Renal cortical epithelial cell (primary cell): ENCODE measurements around the gene CCNL2. TPM values are rescaled to one million over a fixed set of nuclear protein-coding genes. Genes with fewer than 3 reads are reported as not detected.
"Not testable (repeated sequence)": the region's sequence is repeated elsewhere in the genome, so short reads cannot be mapped to it uniquely, and the experiment has no call there.

Experiments
- DNase-seq: peaks from one replicate; pipeline ENCODE4 v3.0.0-alpha.2; 2011; ENCODE audit warnings: low read depth
- total RNA-seq: library from RNA; depleted of rRNA; stranded (reverse); fragments of >200 nt; gene quantifications from 2 replicates; pipeline ENCODE4 v1.2.3, GENCODE V29; 2014

The CCNL2 gene
- total RNA-seq, 1 donor from 2014 or later, result 155 TPM

DNA sequence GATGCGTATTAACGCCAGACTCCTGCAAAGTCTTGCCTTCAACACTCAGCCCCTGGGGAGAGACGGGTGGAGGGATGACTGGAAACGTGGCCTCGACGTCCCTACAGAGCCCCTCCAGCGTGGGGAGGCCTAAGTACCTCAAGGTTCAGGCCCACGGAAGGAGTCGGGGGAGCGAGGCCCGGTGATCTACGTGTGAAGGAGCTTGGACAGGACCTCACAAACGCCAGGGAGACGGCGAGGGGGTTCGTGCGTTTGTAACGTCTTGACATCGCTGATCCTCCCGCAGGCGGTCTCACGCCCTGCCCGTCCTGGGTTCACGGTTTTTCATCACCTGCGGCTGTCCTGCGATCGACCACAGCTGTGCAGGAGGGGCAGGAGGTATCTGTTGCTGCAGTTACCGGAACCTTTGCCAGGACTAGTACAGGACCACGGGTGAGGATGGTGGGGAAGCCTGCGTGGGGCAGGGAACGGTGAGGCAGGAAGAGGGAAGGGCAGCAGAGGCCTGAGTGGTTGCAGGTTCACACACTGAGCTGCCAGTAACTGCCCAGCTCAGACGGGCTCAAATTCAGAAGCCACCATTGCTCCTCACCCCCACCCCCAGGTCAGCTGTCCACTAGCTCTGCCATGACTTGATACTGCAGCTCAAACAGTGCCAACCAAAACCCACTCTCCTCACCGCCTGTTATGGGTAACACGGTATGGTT lies 889 bp upstream of the CCNL2 start:
- no peak for DNase-seq

DNA sequence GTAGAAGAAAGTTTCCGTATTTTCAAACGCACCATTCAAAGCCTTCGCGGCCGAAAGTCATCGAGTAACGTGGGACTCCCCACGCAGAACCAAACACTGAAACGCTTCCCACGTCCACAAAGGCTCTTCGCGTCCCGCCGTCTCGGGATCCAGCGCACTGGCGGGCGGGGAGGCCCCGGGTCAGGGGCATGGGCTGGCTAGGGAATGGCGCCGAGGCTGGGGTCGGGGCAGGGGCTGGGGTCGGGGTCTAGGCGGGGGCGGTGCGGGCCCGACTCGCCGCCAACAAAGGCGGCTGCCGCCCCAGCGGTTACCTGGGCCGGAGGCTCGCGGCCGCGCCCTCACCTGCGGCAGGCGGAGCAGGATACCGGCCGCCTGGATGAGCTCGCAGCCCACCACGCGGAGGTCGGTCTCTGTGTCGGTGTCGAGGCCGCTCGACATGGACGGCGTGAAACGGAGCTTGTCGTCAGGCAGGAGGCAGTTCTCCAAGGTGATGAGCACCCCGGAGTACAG lies 403 bp downstream of the CCNL2 start:
- no peak for DNase-seq

DNA sequence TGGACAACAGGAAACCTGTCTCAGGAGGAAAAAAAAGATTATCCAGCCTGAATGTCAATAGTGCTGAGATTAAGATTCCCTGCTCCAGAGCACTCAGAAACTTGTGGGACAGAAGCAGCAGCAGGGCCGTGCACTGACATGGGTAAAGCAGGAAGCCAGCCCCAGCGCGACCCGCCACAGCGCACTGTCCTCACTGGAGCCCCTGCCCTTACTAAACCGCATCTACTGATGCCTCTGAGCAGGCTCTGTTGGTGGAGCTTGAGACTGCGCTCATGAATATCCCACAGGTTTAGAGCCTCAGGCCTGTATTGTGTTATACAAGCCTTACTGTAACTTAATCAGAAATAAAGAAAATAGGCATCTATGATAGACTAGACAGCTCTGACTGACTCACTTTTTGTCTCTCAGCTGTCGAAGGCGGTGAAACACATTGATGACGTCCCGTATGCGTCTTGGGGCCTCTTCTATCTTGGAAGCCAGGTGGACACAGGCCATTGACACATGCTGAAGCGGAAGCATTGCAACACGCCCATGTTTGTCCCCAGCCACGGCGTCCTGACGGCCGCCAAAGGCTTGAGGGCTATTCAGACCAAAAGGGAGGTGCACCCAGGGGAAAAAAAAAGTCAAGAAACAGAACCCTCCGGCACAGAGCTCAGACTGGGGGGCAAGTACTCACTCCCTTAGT lies 1.2 kb downstream of the CCNL2 start:
- no peak for DNase-seq

DNA sequence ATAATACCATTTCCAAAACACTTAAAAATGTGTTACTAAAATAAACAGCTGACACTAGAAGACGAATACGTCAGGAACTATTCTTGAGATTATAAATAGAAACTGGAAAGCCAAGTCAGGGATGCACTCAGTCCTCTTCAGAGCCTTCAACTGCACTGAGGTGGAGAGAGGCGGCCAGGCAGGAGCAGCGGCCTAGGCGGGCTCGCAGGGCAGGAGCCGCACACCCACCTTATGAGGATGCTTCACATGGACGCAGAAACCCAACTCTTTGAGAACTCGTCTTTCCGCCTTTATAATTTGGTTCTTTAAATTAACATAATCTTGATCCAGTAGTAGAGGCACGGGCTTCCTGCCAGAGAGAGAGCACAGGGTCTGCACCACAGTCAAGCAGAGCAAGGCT lies 4.0 kb downstream of the CCNL2 start:
- DNase-seq, result no peak

DNA sequence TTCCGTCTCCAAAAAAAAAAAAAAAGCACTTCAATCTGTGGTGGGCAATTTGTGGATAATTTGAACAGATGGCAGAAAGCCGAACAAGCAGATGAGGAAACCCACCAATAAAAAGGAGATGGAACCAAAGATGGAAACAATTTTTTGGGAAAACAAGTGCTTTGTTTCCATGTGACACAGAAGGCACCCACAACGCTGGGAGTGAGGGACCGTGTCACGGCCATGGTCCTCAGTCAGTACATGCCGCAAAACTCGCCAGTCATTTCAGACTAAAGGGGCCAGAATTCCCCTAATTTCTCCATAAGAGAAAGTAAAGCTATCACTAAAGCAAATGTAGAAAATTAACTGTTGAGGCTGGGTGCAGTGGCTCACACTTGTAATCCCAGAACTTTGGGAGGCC lies 5.0 kb downstream of the CCNL2 start:
- no peak for DNase-seq

DNA sequence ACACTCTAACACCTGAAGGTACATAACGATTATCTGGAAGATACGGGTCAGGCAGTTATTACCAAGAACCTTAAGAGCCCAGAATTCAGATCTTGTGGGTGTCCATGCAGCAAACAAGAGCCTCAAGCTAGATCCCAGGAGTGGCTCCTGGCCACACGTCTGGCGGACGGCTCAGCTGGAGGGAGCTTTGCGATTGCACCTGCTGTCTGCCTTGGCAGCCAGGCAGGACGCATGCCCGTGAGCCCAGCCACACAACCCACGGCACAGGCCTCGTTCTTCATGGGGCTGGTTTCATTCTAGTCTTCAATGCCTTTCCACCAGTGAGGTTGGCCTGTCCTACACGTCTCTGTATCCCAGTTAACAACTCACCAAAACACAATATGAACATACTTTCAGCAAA lies 5.7 kb downstream of the CCNL2 start:
- DNase-seq, result no peak

DNA sequence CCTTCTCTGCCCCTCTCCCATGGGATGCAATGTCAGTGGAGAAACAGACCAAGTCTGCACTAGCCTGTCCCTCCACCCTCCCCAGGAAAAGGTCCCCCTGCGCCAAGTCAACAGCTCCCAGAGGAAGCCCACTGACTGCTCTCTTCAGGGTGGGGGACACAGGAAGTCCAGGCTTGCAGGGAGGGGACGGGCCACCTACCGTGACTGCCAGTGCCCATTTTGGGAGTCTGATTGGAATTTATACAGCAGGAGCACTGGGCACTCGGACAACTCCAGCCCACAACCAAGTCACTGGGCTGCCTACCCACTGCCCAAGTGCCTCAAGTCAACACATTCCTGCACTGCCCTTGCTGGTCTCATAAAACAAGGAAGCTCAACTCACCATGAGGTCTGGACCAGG lies 6.1 kb downstream of the CCNL2 start:
- no peak for DNase-seq

DNA sequence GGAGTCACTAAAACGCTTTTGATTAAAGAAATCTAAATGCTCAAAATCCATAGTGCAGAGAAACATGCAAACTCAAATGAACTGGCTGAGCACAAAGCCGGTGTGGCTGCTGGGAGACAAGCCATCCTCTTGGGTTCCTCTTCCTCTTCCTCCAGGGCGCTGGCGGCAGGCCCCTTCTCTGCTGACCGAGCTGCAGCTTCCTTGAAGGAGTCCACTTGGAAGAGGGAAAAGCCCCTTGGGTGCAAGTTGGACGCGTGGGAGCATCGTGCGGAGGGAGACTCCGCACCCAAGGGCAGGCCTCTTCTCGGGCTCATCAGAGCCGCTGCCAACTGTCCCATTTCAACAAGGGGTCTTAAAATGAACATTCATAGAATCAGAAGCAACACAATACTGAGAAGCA lies 7.9 kb downstream of the CCNL2 start:
- no peak for DNase-seq

DNA sequence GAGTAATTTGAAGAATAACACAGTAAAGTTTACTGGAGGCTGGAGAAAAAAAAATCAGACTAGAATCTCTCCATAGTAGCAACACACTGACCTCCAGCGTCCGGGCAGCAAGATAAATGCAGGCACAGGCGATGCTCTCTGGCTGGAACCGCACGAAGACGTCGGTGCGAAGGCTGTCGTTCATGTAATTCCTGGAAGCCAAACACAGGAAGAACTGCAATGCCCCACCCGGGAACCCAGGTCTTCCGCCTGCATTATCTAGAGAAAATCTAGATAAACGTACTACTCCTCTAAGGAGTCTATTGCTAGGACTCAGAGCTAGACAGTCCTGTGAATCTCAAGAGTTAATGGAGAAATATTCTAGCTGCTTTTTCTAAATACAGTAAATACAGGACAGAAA lies 8.5 kb downstream of the CCNL2 start:
- no peak for DNase-seq

DNA sequence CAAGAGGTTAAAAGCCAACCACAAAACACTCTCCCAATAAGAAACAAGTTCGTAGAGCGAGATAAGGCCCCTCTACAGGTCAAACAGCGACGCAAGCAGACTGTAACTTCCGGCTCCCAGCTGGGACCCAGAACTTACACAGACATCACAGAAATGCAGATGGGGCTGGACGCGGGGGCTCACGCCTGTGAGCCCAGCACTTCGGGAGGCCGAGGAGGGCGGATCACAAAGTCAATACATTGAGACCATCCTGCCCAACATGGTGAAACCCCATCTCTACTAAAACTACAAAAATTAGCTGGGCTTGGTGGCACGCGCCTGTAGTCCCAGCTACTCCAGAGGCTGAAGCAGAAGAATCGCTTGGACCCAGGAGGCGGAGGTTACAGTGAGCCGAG lies 11.1 kb downstream of the CCNL2 start:
- DNase-seq, result no peak

DNA sequence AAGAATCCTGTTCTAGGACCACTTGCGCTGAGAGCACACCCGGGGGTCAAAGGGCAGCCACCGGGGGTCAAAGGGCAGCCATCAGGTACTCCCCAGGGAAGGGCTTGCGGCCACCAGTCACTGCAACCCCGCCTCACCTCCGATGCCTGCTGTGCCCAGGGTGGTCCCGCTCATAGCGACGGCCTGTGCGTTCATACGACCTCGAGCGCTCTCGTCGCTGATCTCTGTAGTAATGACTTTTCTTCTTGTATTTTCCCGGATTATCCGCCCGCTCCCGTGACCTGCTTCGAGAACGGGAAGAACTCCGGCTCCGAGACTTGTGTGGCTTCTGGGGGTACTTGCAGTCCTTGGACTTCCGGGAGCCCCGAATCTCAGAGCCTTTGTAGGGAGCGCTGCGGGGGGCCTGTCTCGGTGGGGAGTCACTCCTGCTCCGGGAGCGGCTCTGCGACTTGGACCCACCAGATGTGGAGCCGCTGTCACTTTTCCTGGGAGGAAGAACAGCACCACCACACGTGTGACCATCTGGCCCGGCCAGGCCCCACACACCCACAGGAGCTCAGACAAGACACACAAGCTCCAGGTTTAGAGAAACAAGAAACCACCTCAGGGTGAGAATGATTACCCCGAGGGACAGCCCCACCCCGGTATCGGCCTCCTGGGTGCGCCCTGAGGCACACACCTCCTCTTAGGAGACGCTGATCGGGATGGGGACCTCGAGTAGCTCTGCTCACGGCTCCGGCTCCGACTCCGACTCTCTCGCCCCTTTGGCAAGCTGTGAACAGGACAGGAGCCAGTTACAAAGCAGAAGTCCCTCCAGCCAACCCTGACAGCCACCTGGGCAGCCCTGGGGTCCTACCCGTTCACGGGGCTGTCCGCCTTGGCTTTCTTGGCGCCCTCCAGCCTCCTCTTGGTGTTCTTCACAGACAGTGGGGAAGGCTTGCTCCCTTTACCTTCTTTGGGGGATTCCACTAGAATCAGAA lies 11.7 kb downstream of the CCNL2 start:
- DNase-seq, result no peak

DNA sequence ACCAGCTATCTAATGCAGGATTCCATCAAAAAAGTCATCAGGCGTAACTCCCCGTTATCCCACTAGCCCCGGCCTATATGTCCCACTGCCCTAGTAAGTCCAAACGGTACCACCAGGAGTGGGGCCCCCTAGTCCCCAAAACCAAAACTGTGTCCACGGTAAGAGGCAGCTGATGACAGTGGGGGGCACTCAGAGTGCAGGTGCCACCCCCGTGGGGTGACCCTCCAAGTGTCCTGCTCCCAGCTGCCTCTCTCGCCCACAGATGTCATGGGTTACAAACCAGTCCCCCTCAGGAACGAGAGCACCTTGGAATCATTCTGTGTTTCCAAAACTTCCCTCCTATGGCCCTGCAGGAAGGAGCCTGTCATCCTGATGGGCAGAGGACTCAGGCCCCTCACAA lies 13.2 kb downstream of the CCNL2 start:
- no peak for DNase-seq

DNA sequence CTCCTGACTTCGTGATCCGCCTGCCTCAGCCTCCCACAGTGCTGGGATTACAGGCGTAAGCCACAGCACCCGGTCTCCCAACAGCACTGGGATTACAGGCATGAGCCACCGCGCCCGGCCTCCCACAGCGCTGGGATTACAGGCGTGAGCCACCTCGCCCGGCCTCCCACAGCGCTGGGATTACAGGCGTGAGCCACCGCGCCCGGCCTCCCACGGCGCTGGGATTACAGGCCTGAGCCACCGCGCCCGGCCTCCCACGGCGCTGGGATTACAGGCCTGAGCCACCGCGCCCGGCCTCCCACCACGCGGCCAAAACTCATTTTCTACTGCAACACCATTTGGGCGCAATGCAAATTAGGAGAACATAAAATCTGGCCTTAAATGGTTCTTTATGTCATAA lies 13.8 kb downstream of the CCNL2 start:
- DNase-seq, result not testable (repeated sequence)

DNA sequence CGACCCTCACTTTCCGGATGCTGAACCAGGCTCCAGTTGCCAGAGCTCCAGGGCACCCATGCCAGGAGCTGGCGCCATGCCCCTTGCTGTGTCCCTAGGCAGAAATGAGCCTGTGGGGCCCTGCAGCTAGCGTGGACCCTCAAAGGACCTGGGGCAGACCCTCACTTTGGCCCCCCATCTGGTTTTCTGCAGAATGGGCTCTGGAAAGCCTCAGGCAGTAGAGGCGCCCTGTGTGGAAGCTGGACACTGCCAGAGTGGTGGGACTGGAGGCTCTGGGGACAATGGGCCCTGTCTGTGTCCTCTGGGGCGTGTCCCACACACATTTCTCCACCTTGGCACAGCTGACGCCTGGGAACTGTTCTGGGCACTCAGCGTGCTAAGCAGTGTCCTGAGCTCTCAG lies 17.8 kb downstream of the CCNL2 start:
- DNase-seq, result no peak

DNA sequence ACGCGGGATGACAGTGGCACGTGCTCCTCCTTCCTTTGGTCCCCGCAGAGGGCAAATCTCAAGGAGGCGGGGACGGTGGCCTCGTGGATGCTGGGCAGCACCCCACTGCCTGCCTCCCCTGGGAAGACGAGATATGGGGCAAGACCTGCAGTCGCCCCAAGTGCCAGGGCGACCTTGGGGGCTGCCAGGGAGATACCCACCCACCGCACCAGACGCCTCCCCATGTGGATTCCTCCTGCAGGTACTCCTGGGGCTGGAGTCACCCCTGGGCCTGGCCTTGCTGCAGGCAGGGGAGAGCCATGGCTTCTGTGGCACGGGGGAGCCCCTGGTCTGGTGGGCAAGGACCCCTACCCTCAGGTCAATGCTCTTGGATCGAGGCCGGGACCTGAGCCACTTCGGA lies 18.3 kb downstream of the CCNL2 start:
- no peak for DNase-seq

DNA sequence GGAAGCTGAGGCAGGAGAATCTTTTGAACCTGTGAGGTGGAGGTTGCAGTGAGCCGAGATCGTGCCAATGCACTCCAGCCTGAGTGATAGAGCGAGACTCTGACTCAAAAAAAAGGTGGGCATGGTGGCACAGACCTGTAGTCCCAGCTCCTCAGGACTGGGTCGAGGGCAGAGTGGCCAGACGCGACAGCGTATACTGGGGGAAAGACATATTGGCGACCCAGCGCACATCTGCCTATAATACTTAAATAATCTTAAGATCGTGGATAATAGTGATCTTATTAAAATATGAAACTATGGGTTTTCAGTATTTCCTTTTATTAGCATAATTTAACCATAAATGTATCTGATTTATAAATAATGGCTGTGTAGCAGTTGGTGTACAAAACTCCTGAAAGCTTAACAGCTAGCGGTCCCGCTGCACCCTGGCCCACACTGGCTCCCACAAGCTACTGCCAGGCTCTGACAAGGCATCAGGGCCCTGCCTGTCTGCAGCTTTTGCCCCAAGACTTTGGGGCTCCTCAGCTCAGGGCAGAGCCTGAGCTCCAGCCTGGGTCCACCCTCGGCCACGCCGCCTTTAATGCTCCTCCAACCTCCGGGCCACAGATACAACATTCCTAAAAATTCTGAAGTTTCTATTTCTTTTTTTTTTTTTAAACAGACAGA lies 21.5 kb downstream of the CCNL2 start:
- no peak for DNase-seq

DNA sequence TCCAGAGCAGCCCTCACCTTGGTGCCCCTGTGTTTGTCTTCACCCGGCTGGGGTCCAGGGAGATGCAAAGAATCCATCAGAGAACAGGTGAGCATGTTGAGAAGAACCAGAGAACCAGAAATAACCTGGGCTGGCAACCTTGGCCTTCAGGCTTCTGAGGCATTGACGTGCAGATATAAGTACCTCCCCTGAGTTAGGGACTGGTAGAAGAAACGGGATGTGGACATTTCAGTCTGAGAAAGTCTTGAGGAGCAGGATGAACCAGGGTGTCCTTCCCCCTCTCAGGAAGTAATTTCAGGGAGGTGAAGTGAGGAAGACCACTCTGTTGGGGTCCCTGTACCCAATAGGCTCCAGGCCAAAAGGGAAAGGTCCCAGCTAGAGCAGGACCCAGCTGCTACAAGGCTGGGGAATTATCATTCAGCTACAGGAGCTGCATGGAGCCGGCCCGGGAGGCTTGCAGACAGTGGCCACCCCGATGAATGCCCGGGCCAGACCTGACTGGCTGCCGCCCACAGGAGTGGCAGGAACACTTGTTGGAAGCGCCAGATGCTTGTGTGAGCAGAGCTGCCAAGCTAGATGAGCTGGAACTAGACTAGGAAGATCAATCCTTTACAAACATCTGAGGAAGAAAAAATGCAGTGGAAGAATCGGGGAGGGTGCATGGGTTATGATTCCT lies 22.4 kb downstream of the CCNL2 start:
- DNase-seq, result no peak

DNA sequence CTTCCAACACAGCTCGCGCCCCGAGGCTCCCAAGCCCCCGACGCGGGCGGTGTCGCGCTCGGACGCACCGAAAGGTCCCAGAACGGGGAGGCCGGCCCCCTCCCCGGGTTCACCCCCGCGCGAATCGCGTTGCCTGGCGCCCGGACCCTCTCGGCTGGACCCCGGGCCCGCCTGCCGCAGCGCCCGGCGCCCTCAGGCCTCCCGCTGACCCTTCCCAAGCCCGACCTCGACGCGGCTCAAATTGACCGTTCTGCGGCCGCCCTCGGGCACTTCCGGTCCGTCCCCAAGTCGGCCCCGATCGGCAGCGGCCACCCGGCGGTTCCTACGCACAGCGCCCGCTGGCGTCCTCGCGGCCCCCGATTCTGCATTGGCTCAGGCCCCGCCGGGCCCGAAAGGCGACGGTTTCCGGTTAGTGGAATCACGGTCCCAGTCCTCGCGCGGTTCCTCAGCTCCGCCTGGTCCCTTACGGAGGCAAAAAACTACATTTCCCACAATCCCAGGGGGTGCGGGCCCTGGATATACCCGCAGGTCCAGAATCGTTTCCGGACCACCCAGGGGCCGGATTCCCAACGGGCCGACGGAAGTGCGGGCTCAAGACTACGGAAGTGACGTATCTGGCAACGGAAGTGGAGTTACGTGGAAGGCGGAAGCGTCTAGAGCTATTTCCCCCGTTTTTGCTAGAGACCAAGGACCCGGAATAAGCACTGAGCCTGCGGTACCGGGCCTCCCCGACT lies 24.0 kb downstream of the CCNL2 start, which contains the start of gene AURKAIP1:
AURKAIP1 (minus strand) TSS at position 279 of the 734 bp plus-strand sequence. CDS start 451 bp downstream, outside the sequence.
- peak; percentile 99 for DNase-seq

DNA sequence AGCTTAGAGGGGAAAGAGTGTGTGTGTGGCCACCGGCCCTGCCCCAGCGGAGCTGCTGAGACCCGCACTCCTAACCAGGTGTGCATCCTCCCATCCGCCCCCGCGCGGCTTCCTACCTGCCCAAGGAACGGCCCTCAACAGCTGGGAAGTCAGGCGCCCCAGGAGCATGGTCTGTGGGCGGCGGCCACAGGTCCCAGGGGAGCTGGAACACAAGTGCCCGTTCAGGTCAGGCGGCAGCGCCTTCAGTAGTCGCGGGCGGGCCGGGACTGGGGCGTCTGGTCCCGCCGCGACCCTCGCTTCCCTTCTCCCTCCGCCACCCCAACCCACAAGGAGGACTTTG lies 24.6 kb downstream of the CCNL2 start:
- no peak for DNase-seq

DNA sequence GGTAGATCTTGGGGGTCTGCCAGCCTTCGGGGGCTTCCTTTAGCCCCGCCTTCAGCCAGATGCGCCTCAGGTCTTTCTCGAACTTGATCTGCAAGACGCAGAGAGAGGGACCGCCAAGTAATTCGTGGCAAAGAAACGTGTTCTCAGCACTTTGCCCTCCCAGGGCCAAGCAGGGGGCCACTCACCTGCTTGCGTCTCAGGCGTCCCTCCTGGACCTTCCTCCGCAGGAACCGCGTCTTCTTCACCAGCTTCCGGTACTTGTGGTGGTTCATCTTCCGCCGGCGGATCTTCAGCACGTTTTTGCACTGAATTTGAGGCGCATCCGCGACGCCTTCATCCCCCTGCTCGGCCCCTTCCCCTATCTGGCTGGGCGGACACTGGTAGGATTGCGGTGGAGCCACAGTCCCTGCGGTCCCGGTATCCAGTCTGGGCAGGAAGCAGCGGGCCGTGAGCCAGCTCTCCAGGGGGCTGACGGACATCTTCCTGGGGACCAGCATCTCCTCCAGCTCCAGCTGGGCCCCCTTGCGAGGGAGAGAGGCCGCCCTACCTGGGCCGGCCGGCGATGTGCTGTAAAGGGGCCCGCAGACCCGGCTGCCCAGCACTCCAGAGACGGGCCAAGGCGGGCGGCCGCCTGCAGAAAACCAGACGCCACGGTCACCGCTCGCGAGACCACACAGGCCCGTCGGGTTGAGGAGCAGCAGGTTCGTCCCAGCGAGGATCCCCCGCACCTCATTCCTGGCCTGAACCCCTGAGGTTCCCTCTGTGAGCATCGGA lies 25.1 kb downstream of the CCNL2 start:
- DNase-seq, result no peak
